Body of pancreas (tissue), 4 donors: ENCODE data around the gene HDLBP.

ENCODE experiments used
- POLR2A ChIP-seq, 3 donors: fragments of 450-650 bp; IDR thresholded peaks; one replicate each; pipeline ENCODE4 v1.6.1; 2016; ENCODE audit warnings: antibody characterized with exemption in 3 of 3, mild to moderate bottlenecking in 2 of 3
- TF ChIP-seq, protein P1 (sequence below), 7 experiments: fragments of 450-650 bp in 4 of 7; fragments of 200-600 bp in 3 of 7; sonication (generic) in 3 of 7; IDR thresholded peaks; one replicate each; pipeline ENCODE4 v1.5.1; 2016 to 2019; ENCODE audit warnings: antibody characterized with exemption in 7 of 7

DNA sequence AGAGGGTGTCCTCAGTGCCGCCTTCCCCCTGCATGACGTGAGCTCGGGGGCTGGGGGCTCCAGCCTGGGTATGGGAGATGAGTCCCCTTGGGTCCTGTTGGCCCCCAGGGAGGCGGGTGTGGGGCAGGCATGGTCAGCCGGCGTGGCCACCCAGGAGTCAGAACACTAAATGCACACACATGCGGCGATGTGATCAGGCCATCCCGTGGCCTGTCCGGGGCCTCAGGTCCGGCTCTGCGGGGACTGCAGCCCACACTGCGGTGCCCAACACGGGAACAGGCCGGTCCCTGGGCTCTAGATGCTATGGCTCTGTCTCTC lies 113.2 kb downstream of the HDLBP start:
- no peak for TF ChIP-seq POLR2A (IDR thresholded peaks at IDR 0.05)
- TF ChIP-seq, protein P1, sequence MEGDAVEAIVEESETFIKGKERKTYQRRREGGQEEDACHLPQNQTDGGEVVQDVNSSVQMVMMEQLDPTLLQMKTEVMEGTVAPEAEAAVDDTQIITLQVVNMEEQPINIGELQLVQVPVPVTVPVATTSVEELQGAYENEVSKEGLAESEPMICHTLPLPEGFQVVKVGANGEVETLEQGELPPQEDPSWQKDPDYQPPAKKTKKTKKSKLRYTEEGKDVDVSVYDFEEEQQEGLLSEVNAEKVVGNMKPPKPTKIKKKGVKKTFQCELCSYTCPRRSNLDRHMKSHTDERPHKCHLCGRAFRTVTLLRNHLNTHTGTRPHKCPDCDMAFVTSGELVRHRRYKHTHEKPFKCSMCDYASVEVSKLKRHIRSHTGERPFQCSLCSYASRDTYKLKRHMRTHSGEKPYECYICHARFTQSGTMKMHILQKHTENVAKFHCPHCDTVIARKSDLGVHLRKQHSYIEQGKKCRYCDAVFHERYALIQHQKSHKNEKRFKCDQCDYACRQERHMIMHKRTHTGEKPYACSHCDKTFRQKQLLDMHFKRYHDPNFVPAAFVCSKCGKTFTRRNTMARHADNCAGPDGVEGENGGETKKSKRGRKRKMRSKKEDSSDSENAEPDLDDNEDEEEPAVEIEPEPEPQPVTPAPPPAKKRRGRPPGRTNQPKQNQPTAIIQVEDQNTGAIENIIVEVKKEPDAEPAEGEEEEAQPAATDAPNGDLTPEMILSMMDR (IDR thresholded peaks at IDR 0.05): no peak
